ENCODE data around the gene FLII. TPM values are rescaled to one million over a fixed set of nuclear protein-coding genes. Genes with fewer than 3 reads are reported as not detected.
A peak's percentile ranks its signal among the peaks of the same experiment; 100 is the strongest.

FLII gene
- total and polyA plus RNA-seq, 2 experiments from 2014 or later = 175 to 373 TPM

GRCh38 chr17:18226284-18226945, 32.1 kb downstream of the FLII start (continued):
- no peak for TF ChIP-seq ZNF462 (CRISPR knock-in tag; IDR thresholded peaks at IDR 0.05)
- no peak for TF ChIP-seq EZH2 (IDR thresholded peaks at IDR 0.05; ENCODE audit: low read depth, unreplicated experiment)
- TF ChIP-seq ZNF114 (CRISPR knock-in tag; IDR thresholded peaks at IDR 0.05) = no peak
- TF ChIP-seq STAT1 (IDR thresholded peaks at IDR 0.05; ENCODE audit: unreplicated experiment) = no peak
- no peak for TF ChIP-seq NANOG (IDR thresholded peaks at IDR 0.05; ENCODE audit: borderline replicate concordance)
- no peak for TF ChIP-seq EZH2phosphoT487 (IDR thresholded peaks at IDR 0.05; ENCODE audit: unreplicated experiment)

GRCh38 chr17:18225642-18226283, 32.8 kb downstream of the FLII start:
- no peaks in the 10 kb centered on the region for H3K36me3 ChIP-seq (ENCODE audit: insufficient read depth)
- H3K9me2 ChIP-seq (ENCODE audit: insufficient read depth) = no peaks in the 10 kb centered on the region
- 0 out of 2 replicates have a peak, but pooled peaks cover 3% of the 10 kb centered on the region for H3F3A ChIP-seq (replicated peaks; ENCODE audit: low read depth)
- Mint-ChIP-seq H3K4me1 (peaks cover 19% of the 10 kb centered on the region), H3K9me3 (no peaks in the 10 kb centered on the region), H3K4me3 (peak overlapping the region; percentile 93), H3K27me3 (ENCODE audit: insufficient read depth, low read depth, poor library complexity) (peaks cover 15% of the 10 kb centered on the region), H3K36me3 (ENCODE audit: low read depth) (no peaks in the 10 kb centered on the region; the same call in 2 of the 3 replicates), H3K27ac (peak overlapping the region; percentile 64)
- peaks cover 47% of the 10 kb centered on the region for H3K79me2 ChIP-seq (replicated peaks; ENCODE audit: insufficient read depth)
- peak overlapping the region; percentile 96 for H3K4me3 ChIP-seq
- H2AFZ ChIP-seq = peak overlapping the region; percentile 38; the same call in 1 of the 2 replicates
- no peaks in the 10 kb centered on the region for H3K27me3 ChIP-seq (ENCODE audit: insufficient read depth)
- no peak for DNase-seq (ENCODE audit: low spot score)
- H3K4me2 ChIP-seq = peak overlapping the region; percentile 97
- peaks cover 16% of the 10 kb centered on the region for H3K4me1 ChIP-seq (ENCODE audit: insufficient read depth)
- no peak overlapping the region for H3K27ac ChIP-seq (ENCODE audit: low read depth)
- peaks cover 4% of the 10 kb centered on the region for H4K20me1 ChIP-seq (replicated peaks; ENCODE audit: insufficient read depth)
- ATAC-seq = peak; percentile 2; the same call in 2 of the 3 replicates
- TF ChIP-seq EZH2phosphoT487 (IDR thresholded peaks at IDR 0.05; ENCODE audit: unreplicated experiment) = no peak
- no peak for TF ChIP-seq CTCF (conservative IDR thresholded peaks at IDR 0.05; ENCODE audit: low read depth in 2 of 2)
